ENCODE measurements around the gene GLI2. TPM values are rescaled to one million over a fixed set of nuclear protein-coding genes. Genes with fewer than 3 reads are reported as not detected.

The GLI2 gene
- 1 to 10 TPM; 1.2 to 1.9 TPM for total RNA-seq

- ATAC-seq (ENCODE audit: low read depth) (peak; percentile 77), DNase-seq (peak; percentile 75)
- peak within 1 kb of the TSS; percentile 84 for H3K4me3 Mint-ChIP-seq
- H3K4me1 Mint-ChIP-seq, result peaks cover 20% of the 10 kb centered on the region
- POLR2A ChIA-PET, result interaction anchor here (0.6 kb wide), 1 partner anchor 967 kb away, joined by 3 read pairs; no protein-coding TSS in a partner anchor
- H3K27ac Mint-ChIP-seq, result no peak within 1 kb of the TSS
- peaks cover 3% of the 10 kb centered on the region for H3K36me3 Mint-ChIP-seq
- H3K27me3 Mint-ChIP-seq, result peaks cover 70% of the 10 kb centered on the region
- H3K9me3 Mint-ChIP-seq, result no peaks in the 10 kb centered on the region
Observed at GRCh38 chr2:120735746-120736170, at the start of gene GLI2. GLI2 (plus strand) TSS chr2:120735868; CDS start chr2:120797321, 61,453 bp downstream.

- ATAC-seq (ENCODE audit: low read depth) (no peak), DNase-seq (no peak)
- Mint-ChIP-seq H3K27ac (no peak overlapping the region), H3K4me1 (no peaks in the 10 kb centered on the region), H3K4me3 (no peak overlapping the region), H3K9me3 (no peaks in the 10 kb centered on the region), H3K36me3 (no peaks in the 10 kb centered on the region), H3K27me3 (peaks cover 14% of the 10 kb centered on the region)
- POLR2A ChIA-PET, result no interaction called here
Observed at GRCh38 chr2:120685974-120686297, 49.7 kb upstream of the GLI2 start.

- no peak for DNase-seq
- Mint-ChIP-seq H3K9me3 (no peaks in the 10 kb centered on the region), H3K36me3 (no peaks in the 10 kb centered on the region), H3K4me3 (no peak overlapping the region), H3K27me3 (peaks cover 14% of the 10 kb centered on the region), H3K27ac (no peak overlapping the region), H3K4me1 (no peaks in the 10 kb centered on the region)
- no peak for ATAC-seq (ENCODE audit: low read depth)
- POLR2A ChIA-PET, result no interaction called here
Observed at GRCh38 chr2:120686511-120687168, 49.0 kb upstream of the GLI2 start.

GRCh38 chr2:120687210-120687609, 48.5 kb upstream of the GLI2 start:
- ATAC-seq (ENCODE audit: low read depth), result no peak
- no peak overlapping the region for H3K4me3 Mint-ChIP-seq
- POLR2A ChIA-PET, result no interaction called here
- no peaks in the 10 kb centered on the region for H3K36me3 Mint-ChIP-seq
- no peak for DNase-seq
- H3K27me3 Mint-ChIP-seq, result peaks cover 14% of the 10 kb centered on the region
- H3K9me3 Mint-ChIP-seq, result no peaks in the 10 kb centered on the region
- no peaks in the 10 kb centered on the region for H3K4me1 Mint-ChIP-seq
- H3K27ac Mint-ChIP-seq, result no peak overlapping the region

GRCh38 chr2:120690521-120690920, 45.1 kb upstream of the GLI2 start:
- Mint-ChIP-seq H3K4me3 (no peak overlapping the region), H3K36me3 (no peaks in the 10 kb centered on the region), H3K4me1 (peaks cover 2% of the 10 kb centered on the region), H3K27ac (no peak overlapping the region), H3K9me3 (no peaks in the 10 kb centered on the region), H3K27me3 (peaks cover 28% of the 10 kb centered on the region)
- no peak for ATAC-seq (ENCODE audit: low read depth)
- DNase-seq, result no peak
- POLR2A ChIA-PET, result no interaction called here

GRCh38 chr2:120691410-120691809, 44.3 kb upstream of the GLI2 start:
- Mint-ChIP-seq H3K9me3 (no peaks in the 10 kb centered on the region), H3K36me3 (no peaks in the 10 kb centered on the region), H3K27me3 (peaks cover 37% of the 10 kb centered on the region), H3K4me1 (peaks cover 6% of the 10 kb centered on the region), H3K27ac (no peak overlapping the region), H3K4me3 (no peak overlapping the region)
- DNase-seq, result no peak
- POLR2A ChIA-PET, result no interaction called here
- no peak for ATAC-seq (ENCODE audit: low read depth)

- POLR2A ChIA-PET, result no interaction called here
- Mint-ChIP-seq H3K4me1 (peaks cover 6% of the 10 kb centered on the region), H3K36me3 (no peaks in the 10 kb centered on the region), H3K4me3 (no peak overlapping the region), H3K27ac (no peak overlapping the region), H3K9me3 (no peaks in the 10 kb centered on the region), H3K27me3 (peaks cover 38% of the 10 kb centered on the region)
- no peak for DNase-seq
- ATAC-seq (ENCODE audit: low read depth), result no peak
Observed at GRCh38 chr2:120692691-120693090, 43.0 kb upstream of the GLI2 start.

GRCh38 chr2:120693121-120693520, 42.5 kb upstream of the GLI2 start:
- Mint-ChIP-seq H3K4me3 (no peak overlapping the region), H3K36me3 (no peaks in the 10 kb centered on the region), H3K27ac (no peak overlapping the region), H3K27me3 (peaks cover 39% of the 10 kb centered on the region), H3K9me3 (no peaks in the 10 kb centered on the region), H3K4me1 (peaks cover 6% of the 10 kb centered on the region)
- ATAC-seq (ENCODE audit: low read depth), result no peak
- DNase-seq, result no peak
- POLR2A ChIA-PET, result no interaction called here

- no peak for ATAC-seq (ENCODE audit: low read depth)
- Mint-ChIP-seq H3K27me3 (peaks cover 41% of the 10 kb centered on the region), H3K4me3 (no peak overlapping the region), H3K4me1 (peaks cover 6% of the 10 kb centered on the region), H3K27ac (no peak overlapping the region), H3K36me3 (no peaks in the 10 kb centered on the region), H3K9me3 (no peaks in the 10 kb centered on the region)
- no peak for DNase-seq
- POLR2A ChIA-PET, result no interaction called here
Observed at GRCh38 chr2:120694034-120694433, 41.6 kb upstream of the GLI2 start.

GRCh38 chr2:120697471-120697870, 38.2 kb upstream of the GLI2 start:
- POLR2A ChIA-PET, result no interaction called here
- DNase-seq (no peak), ATAC-seq (ENCODE audit: low read depth) (no peak)
- no peak overlapping the region for H3K4me3 Mint-ChIP-seq
- H3K27me3 Mint-ChIP-seq, result peaks cover 34% of the 10 kb centered on the region
- H3K9me3 Mint-ChIP-seq, result no peaks in the 10 kb centered on the region
- H3K27ac Mint-ChIP-seq, result no peak overlapping the region
- no peaks in the 10 kb centered on the region for H3K36me3 Mint-ChIP-seq
- peaks cover 6% of the 10 kb centered on the region for H3K4me1 Mint-ChIP-seq

GRCh38 chr2:120699292-120699691, 36.4 kb upstream of the GLI2 start:
- peaks cover 27% of the 10 kb centered on the region for H3K27me3 Mint-ChIP-seq
- peaks cover 6% of the 10 kb centered on the region for H3K4me1 Mint-ChIP-seq

GRCh38 chr2:120700659-120701058, 35.0 kb upstream of the GLI2 start:
- POLR2A ChIA-PET, result no interaction called here
- no peak overlapping the region for H3K4me3 Mint-ChIP-seq
- no peak for ATAC-seq (ENCODE audit: low read depth)
- peaks cover 18% of the 10 kb centered on the region for H3K27me3 Mint-ChIP-seq
- H3K4me1 Mint-ChIP-seq, result peaks cover 3% of the 10 kb centered on the region
- no peak for DNase-seq
- H3K36me3 Mint-ChIP-seq, result no peaks in the 10 kb centered on the region
- no peaks in the 10 kb centered on the region for H3K9me3 Mint-ChIP-seq
- H3K27ac Mint-ChIP-seq, result no peak overlapping the region

More at GRCh38 chr2:120699292-120699691, 36.4 kb upstream of the GLI2 start:
- ATAC-seq (ENCODE audit: low read depth) (no peak), DNase-seq (no peak)
- Mint-ChIP-seq H3K27ac (no peak overlapping the region), H3K4me3 (no peak overlapping the region), H3K9me3 (no peaks in the 10 kb centered on the region), H3K36me3 (no peaks in the 10 kb centered on the region)
- POLR2A ChIA-PET, result no interaction called here

GRCh38 chr2:120701096-120701495, 34.6 kb upstream of the GLI2 start:
- Mint-ChIP-seq H3K9me3 (no peaks in the 10 kb centered on the region), H3K27ac (no peak overlapping the region), H3K4me1 (peaks cover 1% of the 10 kb centered on the region), H3K27me3 (peaks cover 14% of the 10 kb centered on the region), H3K4me3 (no peak overlapping the region), H3K36me3 (no peaks in the 10 kb centered on the region)
- POLR2A ChIA-PET, result no interaction called here
- ATAC-seq (ENCODE audit: low read depth) (no peak), DNase-seq (no peak)

GRCh38 chr2:120701499-120701898, 34.2 kb upstream of the GLI2 start:
- no peak overlapping the region for H3K4me3 Mint-ChIP-seq
- ATAC-seq (ENCODE audit: low read depth) (no peak), DNase-seq (no peak)
- no peaks in the 10 kb centered on the region for H3K9me3 Mint-ChIP-seq
- POLR2A ChIA-PET, result no interaction called here
- no peak overlapping the region for H3K27ac Mint-ChIP-seq
- peaks cover 14% of the 10 kb centered on the region for H3K27me3 Mint-ChIP-seq
- H3K36me3 Mint-ChIP-seq, result no peaks in the 10 kb centered on the region
- H3K4me1 Mint-ChIP-seq, result no peaks in the 10 kb centered on the region

GRCh38 chr2:120702061-120702460, 33.6 kb upstream of the GLI2 start:
- Mint-ChIP-seq H3K36me3 (no peaks in the 10 kb centered on the region), H3K27ac (no peak overlapping the region), H3K9me3 (no peaks in the 10 kb centered on the region), H3K4me1 (no peaks in the 10 kb centered on the region), H3K4me3 (no peak overlapping the region), H3K27me3 (peaks cover 14% of the 10 kb centered on the region)
- POLR2A ChIA-PET, result no interaction called here
- DNase-seq, result no peak
- ATAC-seq (ENCODE audit: low read depth), result no peak
